AG09319 (cell line): ENCODE measurements around the gene PVALB.

Experiments used
- DNase-seq: peaks from one replicate; pipeline ENCODE4 v3.0.0-alpha.2; 2010; ENCODE audit warnings: low read depth; ENCODE audit errors: extremely low read depth
- CTCF ChIP-seq: IDR thresholded peaks from 2 replicates; pipeline ENCODE4 v1.5.1; 2011; ENCODE audit warnings: low read depth, mild to moderate bottlenecking, inconsistent platforms, low read length, moderate library complexity

PVALB gene

GRCh38 chr22:36830601-36831000 lies 13.8 kb upstream of the PVALB start:
- DNase-seq = no peak
- TF ChIP-seq CTCF = no peak

GRCh38 chr22:36829370-36830002 lies 12.7 kb upstream of the PVALB start:
- TF ChIP-seq CTCF = no peak
- no peak for DNase-seq

- no peak for DNase-seq
- TF ChIP-seq CTCF = no peak
Measured at GRCh38 chr22:36828815-36829214, 12.0 kb upstream of the PVALB start.

- no peak for TF ChIP-seq CTCF
Measured at GRCh38 chr22:36826262-36826661, 9.4 kb upstream of the PVALB start.

GRCh38 chr22:36824655-36825054 lies 7.8 kb upstream of the PVALB start:
- TF ChIP-seq CTCF = no peak
- no peak for DNase-seq

More at GRCh38 chr22:36826262-36826661, 9.4 kb upstream of the PVALB start:
- no peak for DNase-seq

- DNase-seq = no peak
- no peak for TF ChIP-seq CTCF
Measured at GRCh38 chr22:36823186-36823839, 6.5 kb upstream of the PVALB start.

- no peak for TF ChIP-seq CTCF
Measured at GRCh38 chr22:36822581-36822980, 5.7 kb upstream of the PVALB start.

More at GRCh38 chr22:36822581-36822980, 5.7 kb upstream of the PVALB start:
- no peak for DNase-seq
